Smooth muscle cell (in vitro differentiated cells): Measurements from ENCODE around the gene ROPN1L. TPM values are rescaled to one million over a fixed set of nuclear protein-coding genes. Genes with fewer than 3 reads are reported as not detected.

Source experiments
- DNase-seq: peaks from one replicate; lab custom pipeline; 2025; ENCODE audit not compliant: unreplicated experiment; lab: John Stamatoyannopoulos, UW
- H2AFZ ChIP-seq: fragments of 200-600 bp; sonication (generic); 2 replicates; pipeline ENCODE4 v1.6.0; 2016; ENCODE audit warnings: antibody characterized with exemption, low read depth, mild to moderate bottlenecking
- H3F3A ChIP-seq: fragments of 200-600 bp; sonication (generic); 2 replicates; pipeline ENCODE4 v1.6.0; 2017; ENCODE audit warnings: antibody characterized with exemption, low read depth
- H3K27ac ChIP-seq: fragments of 200-600 bp; sonication (generic); 2 replicates; pipeline ENCODE4 v1.5.1; 2016; ENCODE audit warnings: low read depth, mild to moderate bottlenecking
- H3K27me3 ChIP-seq: fragments of 200-600 bp; sonication (generic); 2 replicates; pipeline ENCODE4 v1.6.1; 2016; ENCODE audit warnings: low read depth, mild to moderate bottlenecking
- H3K36me3 ChIP-seq: fragments of 200-600 bp; sonication (generic); 2 replicates; pipeline ENCODE4 v1.5.1; 2016; ENCODE audit warnings: low read depth
- H3K4me1 ChIP-seq: fragments of 200-600 bp; sonication (generic); 2 replicates; pipeline ENCODE4 v1.5.1; 2016; ENCODE audit warnings: low read depth
- H3K4me2 ChIP-seq: fragments of 200-600 bp; sonication (generic); 2 replicates; pipeline ENCODE4 v1.6.0; 2016; ENCODE audit warnings: mild to moderate bottlenecking
- H3K4me3 ChIP-seq: fragments of 200-600 bp; sonication (generic); 2 replicates; pipeline ENCODE4 v1.5.1; 2016; ENCODE audit warnings: mild to moderate bottlenecking
- H3K79me2 ChIP-seq: fragments of 200-600 bp; sonication (generic); 2 replicates; pipeline ENCODE4 v1.6.0; 2016; ENCODE audit warnings: low read depth, mild to moderate bottlenecking
- H3K9ac ChIP-seq: fragments of 200-600 bp; sonication (generic); 2 replicates; pipeline ENCODE4 v1.6.0; 2016; ENCODE audit warnings: low read depth
- H3K9me3 ChIP-seq: fragments of 200-600 bp; sonication (generic); replicated peaks from 2 replicates; pipeline ENCODE4 v1.5.1; 2016; ENCODE audit warnings: low read depth
- H4K20me1 ChIP-seq: fragments of 200-600 bp; sonication (generic); 2 replicates; pipeline ENCODE4 v1.6.0; 2016; ENCODE audit warnings: low read depth
- CTCF ChIP-seq: fragments of 200-600 bp; sonication (generic); IDR thresholded peaks from 2 replicates; pipeline ENCODE4 v1.5.1; 2017; ENCODE audit warnings: borderline replicate concordance, mild to moderate bottlenecking, antibody characterized with exemption; ENCODE audit not compliant: insufficient read depth, poor library complexity, severe bottlenecking
- WGBS: methylation state at CpG from one replicate; pipeline ENCODE4 v1.1.7; 2016; ENCODE audit warnings: low lambda C conversion rate; 5-methylcytosine and 5-hydroxymethylcytosine counted together
- polyA plus RNA-seq: library from polyadenylated mRNA; unstranded; fragments of >200 nt; fragmentation: Nextera tagmentation; extraction: Ambion mirVana; gene quantifications from 2 replicates; pipeline ENCODE4 v1.2.1, GENCODE V29; 2016
- total RNA-seq: library from RNA; depleted of rRNA; stranded (reverse); fragments of >200 nt; gene quantifications from 2 replicates; pipeline ENCODE4 v1.2.3, GENCODE V29; 2014

The ROPN1L gene
- total and polyA plus RNA-seq, 2 experiments from 2014 or later = 3.0 TPM; not detected in 1

- H3K36me3 ChIP-seq = peaks cover 28% of the 10 kb centered on the region
- H3K9ac ChIP-seq = no peak overlapping the region
- H2AFZ ChIP-seq = no peak overlapping the region
- no peak for TF ChIP-seq CTCF
- 97% methylated on average over 1 of the region's 1 CpG for WGBS
- H3F3A ChIP-seq = no peaks in the 10 kb centered on the region
- H3K4me2 ChIP-seq = no peak overlapping the region
- H3K4me3 ChIP-seq = no peak overlapping the region
- DNase-seq = no peak
- H3K79me2 ChIP-seq = peaks cover 17% of the 10 kb centered on the region
- peaks cover 51% of the 10 kb centered on the region for H4K20me1 ChIP-seq
- no peaks in the 10 kb centered on the region for H3K27me3 ChIP-seq
- no peaks in the 10 kb centered on the region for H3K4me1 ChIP-seq
- no peak overlapping the region for H3K27ac ChIP-seq
- no peaks in the 10 kb centered on the region for H3K9me3 ChIP-seq
Measured at GRCh38 chr5:10401498-10401897, 40.2 kb upstream of the ROPN1L start.

GRCh38 chr5:10403829-10404228 is 37.9 kb upstream of the ROPN1L start:
- WGBS = 100% methylated on average over 1 of the region's 1 CpG
- Histone ChIP-seq H2AFZ (no peak overlapping the region), H3K4me1 (no peaks in the 10 kb centered on the region), H4K20me1 (peaks cover 44% of the 10 kb centered on the region), H3K4me3 (no peak overlapping the region), H3K9ac (no peak overlapping the region), H3K9me3 (no peaks in the 10 kb centered on the region), H3K79me2 (peaks cover 17% of the 10 kb centered on the region), H3K36me3 (peaks cover 37% of the 10 kb centered on the region), H3K27me3 (no peaks in the 10 kb centered on the region), H3F3A (no peaks in the 10 kb centered on the region), H3K27ac (no peak overlapping the region), H3K4me2 (no peak overlapping the region)
- DNase-seq = no peak
- TF ChIP-seq CTCF = no peak

GRCh38 chr5:10406651-10407050 is 35.0 kb upstream of the ROPN1L start:
- no peaks in the 10 kb centered on the region for H3K27me3 ChIP-seq
- no peak overlapping the region for H3K4me3 ChIP-seq
- no peak overlapping the region for H3K4me2 ChIP-seq
- no peaks in the 10 kb centered on the region for H3K79me2 ChIP-seq
- no peaks in the 10 kb centered on the region for H3K9me3 ChIP-seq
- no peaks in the 10 kb centered on the region for H3K4me1 ChIP-seq
- peaks cover 20% of the 10 kb centered on the region for H4K20me1 ChIP-seq
- 78% methylated on average over 3 of the region's 3 CpGs for WGBS
- H3F3A ChIP-seq = no peaks in the 10 kb centered on the region
- no peak overlapping the region for H3K27ac ChIP-seq
- no peak for DNase-seq
- no peak for TF ChIP-seq CTCF
- no peak overlapping the region for H3K9ac ChIP-seq
- peaks cover 52% of the 10 kb centered on the region for H3K36me3 ChIP-seq
- no peak overlapping the region for H2AFZ ChIP-seq

GRCh38 chr5:10409504-10409903 is 32.2 kb upstream of the ROPN1L start:
- 100% methylated on average over 1 of the region's 1 CpG for WGBS
- Histone ChIP-seq H3K4me1 (no peaks in the 10 kb centered on the region), H2AFZ (no peak overlapping the region), H3K4me2 (no peak overlapping the region), H3K79me2 (no peaks in the 10 kb centered on the region), H4K20me1 (peaks cover 15% of the 10 kb centered on the region), H3K9me3 (no peaks in the 10 kb centered on the region), H3K9ac (no peak overlapping the region), H3K36me3 (peaks cover 53% of the 10 kb centered on the region), H3K4me3 (no peak overlapping the region), H3K27ac (no peak overlapping the region), H3K27me3 (no peaks in the 10 kb centered on the region), H3F3A (no peaks in the 10 kb centered on the region)
- no peak for DNase-seq
- TF ChIP-seq CTCF = no peak
